ENCODE measurements around the gene ABRACL.

Gene ABRACL, protein sequence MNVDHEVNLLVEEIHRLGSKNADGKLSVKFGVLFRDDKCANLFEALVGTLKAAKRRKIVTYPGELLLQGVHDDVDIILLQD

DNA sequence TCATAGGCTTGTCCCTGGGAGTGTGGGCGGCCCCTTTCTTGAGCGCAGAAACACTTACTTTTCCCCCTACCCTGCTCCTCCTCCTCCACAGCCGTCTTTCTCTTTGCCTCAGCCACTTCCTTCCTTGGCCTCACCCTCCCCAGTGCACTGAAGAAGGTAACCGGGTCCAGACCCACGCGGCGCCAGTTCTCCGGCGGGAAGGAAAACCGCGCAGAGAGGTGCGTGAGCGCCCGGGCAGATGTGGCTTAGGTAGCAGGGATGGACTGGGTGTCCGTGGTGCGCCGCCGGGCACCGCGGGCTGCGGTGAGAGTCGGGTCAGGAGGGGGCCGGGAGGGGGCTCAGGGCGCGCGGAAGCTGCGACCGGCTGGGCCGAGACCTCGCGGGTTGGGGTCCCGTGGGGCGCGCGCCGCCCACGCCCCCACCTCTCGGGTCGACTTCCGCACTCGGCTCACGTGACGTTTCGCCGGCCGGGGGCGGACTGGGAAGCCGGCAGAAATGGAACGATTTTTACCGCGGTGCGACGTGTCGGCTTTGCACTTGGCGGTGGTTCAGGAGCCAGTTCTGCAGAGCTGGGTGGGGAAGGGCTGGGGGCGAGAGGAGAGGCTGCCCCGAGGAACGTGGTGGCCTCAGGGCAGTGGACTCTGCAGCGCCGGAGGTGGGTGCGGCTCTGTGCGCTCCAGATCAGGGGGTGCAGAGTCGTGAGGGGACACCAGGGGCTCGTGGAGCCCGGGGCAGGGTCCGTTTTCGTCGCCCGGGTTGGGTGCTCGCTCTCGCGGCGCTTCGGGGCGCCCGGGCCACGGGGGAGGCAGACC lies at the start of gene ABRACL:
ABRACL (plus strand) TSS at position 88 of the 812 bp plus-strand sequence. CDS start 5,416 bp downstream, outside the sequence.
- Histone ChIP-seq H3K27me3 (replicated peaks; ENCODE audit: control insufficient read depth, insufficient read depth, low read length) (no peaks in the 10 kb centered on the region), H3K9me3 (ENCODE audit: control insufficient read depth, low read length) (no peaks in the 10 kb centered on the region), H3K9ac (ENCODE audit: low read length) (peak within 1 kb of the TSS; percentile 90), H3K4me3 (ENCODE audit: low read length) (peak within 1 kb of the TSS; percentile 95), H3K36me3 (ENCODE audit: control insufficient read depth, insufficient read depth, low read length, severe bottlenecking) (no peaks in the 10 kb centered on the region), H3K4me1 (ENCODE audit: control insufficient read depth, insufficient read depth, low read length) (peaks cover 11% of the 10 kb centered on the region)
- peak; percentile 67 for DNase-seq (ENCODE audit: low read depth)

- DNase-seq (ENCODE audit: low read depth) = peak; percentile 62
- Histone ChIP-seq H3K9me3 (ENCODE audit: control insufficient read depth, low read length) (no peaks in the 10 kb centered on the region), H3K36me3 (ENCODE audit: control insufficient read depth, insufficient read depth, low read length, severe bottlenecking) (no peaks in the 10 kb centered on the region), H3K27me3 (replicated peaks; ENCODE audit: control insufficient read depth, insufficient read depth, low read length) (no peaks in the 10 kb centered on the region), H3K4me3 (ENCODE audit: low read length) (no peak overlapping the region), H3K4me1 (ENCODE audit: control insufficient read depth, insufficient read depth, low read length) (peaks cover 26% of the 10 kb centered on the region), H3K9ac (ENCODE audit: low read length) (no peak overlapping the region)
Measured at GRCh38 chr6:138979365-138979764, 49.2 kb upstream of the ABRACL start.

GRCh38 chr6:138979813-138980668 lies 48.5 kb upstream of the ABRACL start:
- H3K9me3 ChIP-seq (ENCODE audit: control insufficient read depth, low read length) = no peaks in the 10 kb centered on the region
- no peak overlapping the region for H3K4me3 ChIP-seq (ENCODE audit: low read length)
- H3K27me3 ChIP-seq (replicated peaks; ENCODE audit: control insufficient read depth, insufficient read depth, low read length) = no peaks in the 10 kb centered on the region
- no peak for DNase-seq (ENCODE audit: low read depth)
- H3K36me3 ChIP-seq (ENCODE audit: control insufficient read depth, insufficient read depth, low read length, severe bottlenecking) = no peaks in the 10 kb centered on the region
- H3K4me1 ChIP-seq (ENCODE audit: control insufficient read depth, insufficient read depth, low read length) = peaks cover 26% of the 10 kb centered on the region
- H3K9ac ChIP-seq (ENCODE audit: low read length) = no peak overlapping the region

DNA sequence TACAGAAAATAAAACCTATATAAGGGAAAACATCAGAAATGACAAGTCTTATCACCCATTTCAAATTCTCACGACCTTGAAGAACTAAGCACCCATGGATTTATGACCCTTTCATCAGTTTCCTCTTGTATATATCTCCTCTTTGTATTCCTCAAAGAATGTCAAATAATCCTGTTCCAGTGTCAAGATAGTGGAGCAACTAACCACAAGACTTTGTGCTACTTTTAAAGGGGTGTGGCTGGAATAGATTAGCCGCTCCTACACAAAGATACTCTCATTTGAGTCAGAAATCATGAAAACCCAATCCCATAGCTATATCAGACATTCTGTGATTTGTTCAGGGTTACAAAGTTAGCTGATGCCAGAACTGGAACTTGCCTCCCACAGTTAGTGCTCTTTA lies 47.1 kb upstream of the ABRACL start:
- no peaks in the 10 kb centered on the region for H3K36me3 ChIP-seq (ENCODE audit: control insufficient read depth, insufficient read depth, low read length, severe bottlenecking)
- H3K4me3 ChIP-seq (ENCODE audit: low read length) = no peak overlapping the region
- no peaks in the 10 kb centered on the region for H3K27me3 ChIP-seq (replicated peaks; ENCODE audit: control insufficient read depth, insufficient read depth, low read length)
- H3K4me1 ChIP-seq (ENCODE audit: control insufficient read depth, insufficient read depth, low read length) = peaks cover 33% of the 10 kb centered on the region
- no peak for DNase-seq (ENCODE audit: low read depth)
- H3K9me3 ChIP-seq (ENCODE audit: control insufficient read depth, low read length) = no peaks in the 10 kb centered on the region
- H3K9ac ChIP-seq (ENCODE audit: low read length) = no peak overlapping the region

- Histone ChIP-seq H3K27me3 (replicated peaks; ENCODE audit: control insufficient read depth, insufficient read depth, low read length) (no peaks in the 10 kb centered on the region), H3K9me3 (ENCODE audit: control insufficient read depth, low read length) (no peaks in the 10 kb centered on the region), H3K4me3 (ENCODE audit: low read length) (peak overlapping the region; percentile 92), H3K9ac (ENCODE audit: low read length) (peak overlapping the region; percentile 89), H3K4me1 (ENCODE audit: control insufficient read depth, insufficient read depth, low read length) (peaks cover 27% of the 10 kb centered on the region), H3K36me3 (ENCODE audit: control insufficient read depth, insufficient read depth, low read length, severe bottlenecking) (no peaks in the 10 kb centered on the region)
- DNase-seq (ENCODE audit: low read depth) = peak; percentile 38
Measured at GRCh38 chr6:138986578-138986977, 42.0 kb upstream of the ABRACL start.

GRCh38 chr6:138987080-138987642 lies 41.4 kb upstream of the ABRACL start:
- Histone ChIP-seq H3K4me3 (ENCODE audit: low read length) (peak overlapping the region; percentile 92), H3K9ac (ENCODE audit: low read length) (peak overlapping the region; percentile 89), H3K27me3 (replicated peaks; ENCODE audit: control insufficient read depth, insufficient read depth, low read length) (no peaks in the 10 kb centered on the region), H3K36me3 (ENCODE audit: control insufficient read depth, insufficient read depth, low read length, severe bottlenecking) (no peaks in the 10 kb centered on the region), H3K9me3 (ENCODE audit: control insufficient read depth, low read length) (no peaks in the 10 kb centered on the region), H3K4me1 (ENCODE audit: control insufficient read depth, insufficient read depth, low read length) (peaks cover 21% of the 10 kb centered on the region)
- no peak for DNase-seq (ENCODE audit: low read depth)

GRCh38 chr6:138987643-138988468 lies 40.7 kb upstream of the ABRACL start, which contains the start of gene REPS1:
REPS1 (minus strand) TSS chr6:138988253; CDS start chr6:138987682, 571 bp downstream.
- peak within 1 kb of the TSS; percentile 92 for H3K4me3 ChIP-seq (ENCODE audit: low read length)
- no peaks in the 10 kb centered on the region for H3K9me3 ChIP-seq (ENCODE audit: control insufficient read depth, low read length)
- H3K27me3 ChIP-seq (replicated peaks; ENCODE audit: control insufficient read depth, insufficient read depth, low read length) = no peaks in the 10 kb centered on the region
- peaks cover 17% of the 10 kb centered on the region for H3K4me1 ChIP-seq (ENCODE audit: control insufficient read depth, insufficient read depth, low read length)
- H3K9ac ChIP-seq (ENCODE audit: low read length) = peak within 1 kb of the TSS; percentile 89
- no peaks in the 10 kb centered on the region for H3K36me3 ChIP-seq (ENCODE audit: control insufficient read depth, insufficient read depth, low read length, severe bottlenecking)
- DNase-seq (ENCODE audit: low read depth) = peak; percentile 97

- Histone ChIP-seq H3K9ac (ENCODE audit: low read length) (peak overlapping the region; percentile 89), H3K9me3 (ENCODE audit: control insufficient read depth, low read length) (no peaks in the 10 kb centered on the region), H3K27me3 (replicated peaks; ENCODE audit: control insufficient read depth, insufficient read depth, low read length) (no peaks in the 10 kb centered on the region), H3K36me3 (ENCODE audit: control insufficient read depth, insufficient read depth, low read length, severe bottlenecking) (no peaks in the 10 kb centered on the region), H3K4me3 (ENCODE audit: low read length) (peak overlapping the region; percentile 92), H3K4me1 (ENCODE audit: control insufficient read depth, insufficient read depth, low read length) (peaks cover 23% of the 10 kb centered on the region)
- no peak for DNase-seq (ENCODE audit: low read depth)
Measured at GRCh38 chr6:138988469-138988834, 40.1 kb upstream of the ABRACL start.

DNA sequence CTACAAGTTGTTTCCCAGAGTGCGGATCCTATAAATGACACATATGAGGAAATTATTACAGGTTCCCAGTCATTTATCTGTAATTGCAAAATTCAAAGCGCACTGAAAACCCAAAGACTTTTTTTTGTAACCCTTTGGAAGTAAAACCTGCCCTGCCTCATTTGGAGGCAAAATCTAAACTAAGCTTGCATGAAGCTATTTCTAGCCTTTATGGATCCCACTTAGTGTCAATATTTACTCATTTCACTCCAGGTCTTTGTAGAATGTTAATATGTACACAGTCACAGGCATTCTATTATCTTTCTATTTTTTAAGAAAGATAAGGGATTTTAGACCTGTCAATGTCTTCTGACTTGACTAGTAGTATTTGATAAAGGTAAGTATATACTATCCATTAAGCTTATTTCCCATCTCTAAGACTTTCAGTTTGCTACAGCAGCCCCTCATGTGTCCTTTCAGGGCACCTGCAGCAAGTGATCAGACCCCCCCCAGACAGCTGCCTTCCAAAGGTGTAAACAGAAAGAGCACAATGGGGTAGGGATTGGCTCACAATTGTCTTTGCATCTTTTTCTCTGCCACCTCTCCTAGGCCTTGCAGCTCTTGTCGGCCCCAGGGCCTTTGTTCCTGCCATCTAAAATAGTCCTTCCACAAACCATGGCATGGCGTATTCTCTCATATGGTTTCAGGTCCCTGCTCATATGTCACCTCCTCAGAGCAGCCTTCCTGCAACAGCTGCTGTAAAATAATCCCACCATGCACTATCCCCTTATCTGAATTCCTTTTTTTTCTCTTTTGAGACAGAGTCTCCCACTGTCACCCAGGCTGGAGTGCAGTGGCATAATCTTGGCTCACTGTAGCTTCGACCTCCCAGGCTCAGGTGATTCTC lies 39.2 kb upstream of the ABRACL start:
- Histone ChIP-seq H3K4me3 (ENCODE audit: low read length) (no peak overlapping the region), H3K36me3 (ENCODE audit: control insufficient read depth, insufficient read depth, low read length, severe bottlenecking) (no peaks in the 10 kb centered on the region)

GRCh38 chr6:138991206-138991605 lies 37.3 kb upstream of the ABRACL start:
- H3K36me3 ChIP-seq (ENCODE audit: control insufficient read depth, insufficient read depth, low read length, severe bottlenecking) = no peaks in the 10 kb centered on the region
- H3K4me1 ChIP-seq (ENCODE audit: control insufficient read depth, insufficient read depth, low read length) = peaks cover 20% of the 10 kb centered on the region
- no peaks in the 10 kb centered on the region for H3K9me3 ChIP-seq (ENCODE audit: control insufficient read depth, low read length)
- peaks cover 3% of the 10 kb centered on the region for H3K27me3 ChIP-seq (replicated peaks; ENCODE audit: control insufficient read depth, insufficient read depth, low read length)
- no peak for DNase-seq (ENCODE audit: low read depth)
- no peak overlapping the region for H3K4me3 ChIP-seq (ENCODE audit: low read length)
- no peak overlapping the region for H3K9ac ChIP-seq (ENCODE audit: low read length)

More for the DNA sequence above, 39.2 kb upstream of the ABRACL start:
- Histone ChIP-seq H3K4me1 (ENCODE audit: control insufficient read depth, insufficient read depth, low read length) (peaks cover 26% of the 10 kb centered on the region), H3K9me3 (ENCODE audit: control insufficient read depth, low read length) (no peaks in the 10 kb centered on the region), H3K27me3 (replicated peaks; ENCODE audit: control insufficient read depth, insufficient read depth, low read length) (no peaks in the 10 kb centered on the region), H3K9ac (ENCODE audit: low read length) (no peak overlapping the region)
- no peak for DNase-seq (ENCODE audit: low read depth)
